HepG2 (cell line): Measurements from ENCODE around the gene SUPT6H. TPM values are rescaled to one million over a fixed set of nuclear protein-coding genes. Genes with fewer than 3 reads are reported as not detected.

Source experiments
- ATAC-seq: fragments of 200-7000 bp; cut with Tn5 transposase; 3 replicates; pipeline ENCODE4 v1.9.1; 2020; ENCODE audit warnings: mild to moderate bottlenecking, moderate library complexity
- BruUV-seq: library from RNA; stranded (reverse); fragments of 400-500 nt; replicated peaks from 2 replicates; lab custom pipeline; 2021; lab: Mats Ljungman, UMichigan
- CTCF ChIA-PET: fragments of 300-600 bp; formaldehyde crosslinking; extraction: SDS; loops from one replicate; lab custom pipeline; 2021; ENCODE audit warnings: low total read pairs, inconsistent platforms, low intra/inter-chr PET ratio; lab: Yijun Ruan, JAX
- POLR2A ChIA-PET: fragments of 350-600 bp; sonication (Branson Sonifier 250); formaldehyde crosslinking; loops from one replicate; lab custom pipeline; 2020; ENCODE audit warnings: antibody characterized with exemption, inconsistent platforms; lab: Yijun Ruan, JAX
- DNase-seq: peaks from one replicate; pipeline ENCODE4 v3.0.0-alpha.2; 2015; ENCODE audit warnings: low spot score
- FAIRE-seq: peaks from 3 replicates; lab custom pipeline; 2011; peaks lifted over from hg19 to GRCh38; lab: Jason Lieb, UNC
- H2AFZ ChIP-seq: one replicate; pipeline ENCODE4 v1.6.1; 2011; ENCODE audit warnings: low read length, inconsistent platforms
- H3K27ac ChIP-seq: fragments of 300-600 bp; 3 replicates; pipeline ENCODE4 v1.8.0; 2011; ENCODE audit warnings: mixed run types, mild to moderate bottlenecking, mixed read lengths, low read length, inconsistent platforms; ENCODE audit not compliant: insufficient read depth; ENCODE audit errors: extremely low read length
- H3K27me3 ChIP-seq, 2 experiments: fragments of 200-600 bp in 1 of 2; 2 replicates in 1 of 2; 3 replicates in 1 of 2; pipeline versions ENCODE4 v1.6.0 to v1.8.0; 2011; ENCODE audit warnings: low read length in 2 of 2, mild to moderate bottlenecking in 2 of 2, moderate library complexity in 2 of 2, inconsistent platforms in 1 of 2; ENCODE audit not compliant: insufficient read depth in 2 of 2, control insufficient read depth in 1 of 2
- H3K36me3 ChIP-seq, 2 experiments: fragments of 200-600 bp in 1 of 2; replicated peaks in 1 of 2; 2 replicates in 1 of 2; 3 replicates in 1 of 2; pipeline versions ENCODE4 v1.5.1 to v1.8.0; 2011; ENCODE audit warnings: low read length in 2 of 2, inconsistent platforms in 1 of 2; ENCODE audit not compliant: insufficient read depth in 2 of 2, control insufficient read depth in 1 of 2
- H3K4me1 ChIP-seq: 2 replicates; pipeline ENCODE4 v1.5.1; 2012; ENCODE audit warnings: low read length, inconsistent platforms; ENCODE audit not compliant: insufficient read depth
- H3K4me2 ChIP-seq: 2 replicates; pipeline ENCODE4 v1.6.0; 2011; ENCODE audit warnings: low read depth, low read length, inconsistent platforms
- H3K4me3 ChIP-seq, 3 experiments: fragments of 200-600 bp in 1 of 3; sonication (generic), shearing (Covaris generic) in 1 of 3; replicated peaks in 1 of 3; 2 replicates each; pipeline ENCODE4 v1.5.1; 2011 to 2016; ENCODE audit warnings: low read length in 3 of 3, inconsistent platforms in 2 of 3, low read depth in 2 of 3, mild to moderate bottlenecking in 2 of 3, control low read depth in 1 of 3, mixed read lengths in 1 of 3; ENCODE audit not compliant: insufficient read depth in 1 of 3
- H3K79me2 ChIP-seq: one replicate; pipeline ENCODE4 v1.6.1; 2011; ENCODE audit warnings: low read length, inconsistent platforms; ENCODE audit not compliant: insufficient read depth
- H3K9ac ChIP-seq: 2 replicates; pipeline ENCODE4 v1.6.0; 2011; ENCODE audit warnings: mild to moderate bottlenecking, low read depth, low read length, inconsistent platforms; ENCODE audit not compliant: insufficient read depth
- H3K9me3 ChIP-seq: 2 replicates; pipeline ENCODE4 v1.5.1; 2012; ENCODE audit warnings: mild to moderate bottlenecking, low read length
- H4K20me1 ChIP-seq: 2 replicates; pipeline ENCODE4 v1.6.0; 2011; ENCODE audit warnings: inconsistent platforms, mild to moderate bottlenecking, low read length, moderate library complexity; ENCODE audit not compliant: insufficient read depth
- AKNA ChIP-seq: sonication (generic); formaldehyde crosslinking; IDR thresholded peaks from 2 replicates; pipeline ENCODE4 v1.4.0; 2020; ENCODE audit warnings: missing genetic modification reagents, borderline replicate concordance
- GMEB1 ChIP-seq: sonication (generic); formaldehyde crosslinking; IDR thresholded peaks from 2 replicates; pipeline ENCODE4 v1.5.1; 2020; ENCODE audit warnings: missing genetic modification reagents, mild to moderate bottlenecking, borderline replicate concordance
- HOXA5 ChIP-seq: sonication (generic); formaldehyde crosslinking; IDR thresholded peaks from 2 replicates; pipeline ENCODE4 v1.4.0; 2020; ENCODE audit warnings: missing genetic modification reagents
- MLXIP ChIP-seq: sonication (generic); formaldehyde crosslinking; IDR thresholded peaks from 2 replicates; pipeline ENCODE4 v1.9.0; 2021; ENCODE audit warnings: missing genetic modification reagents, borderline replicate concordance
- PHF8 ChIP-seq: sonication (generic); formaldehyde crosslinking; IDR thresholded peaks from 2 replicates; pipeline ENCODE4 v1.5.0; 2020; ENCODE audit warnings: missing genetic modification reagents
- SALL1 ChIP-seq: sonication (generic); formaldehyde crosslinking; IDR thresholded peaks from 2 replicates; pipeline ENCODE4 v1.8.0; 2022; ENCODE audit warnings: mild to moderate bottlenecking, missing genetic modification reagents
- ZBTB7B ChIP-seq: sonication (generic); formaldehyde crosslinking; IDR thresholded peaks from 2 replicates; pipeline ENCODE4 v1.4.0; 2020; ENCODE audit warnings: missing genetic modification reagents
- ZMYM2 ChIP-seq: sonication (generic); formaldehyde crosslinking; IDR thresholded peaks from 2 replicates; pipeline ENCODE4 v1.8.0; 2022; ENCODE audit warnings: mild to moderate bottlenecking, missing genetic modification reagents
- ZNF557 ChIP-seq: sonication (generic); formaldehyde crosslinking; IDR thresholded peaks from 2 replicates; pipeline ENCODE4 v1.4.0; 2020; ENCODE audit warnings: missing genetic modification reagents
- ZNF737 ChIP-seq: sonication (generic); formaldehyde crosslinking; IDR thresholded peaks from 2 replicates; pipeline ENCODE4 v1.5.0; 2020; ENCODE audit warnings: missing genetic modification reagents, mild to moderate bottlenecking, borderline replicate concordance
- WGBS: methylation state at CpG from one replicate; pipeline ENCODE4 v1.1.6; 2017; ENCODE audit warnings: low lambda C conversion rate; 5-methylcytosine and 5-hydroxymethylcytosine counted together
- in situ Hi-C: cut with HindIII; loops from 2 replicates; pipeline ENCODE4 v1.10.0; 2017; ENCODE audit warnings: low pct_unique_long_range_greater_than_20kb; ENCODE audit not compliant: extremely low pct_ligation_motif_present
- intact Hi-C: fragments of 100-400 bp; cut with micrococcal nuclease; formaldehyde crosslinking; loops from one replicate; pipeline ENCODE4 v1.10.0; 2022; ENCODE audit not compliant: unreplicated experiment
- polyA plus RNA-seq, 8 experiments: library from polyadenylated mRNA; depleted of rRNA in 3 of 8; stranded (reverse) in 7 of 8; unstranded in 1 of 8; fragments of >200 nt; fragmentation: Illumina TruSeq in 4 of 8; extraction: Trizol in 4 of 8; gene quantifications; 2 replicates each; pipeline versions ENCODE4 v1.2.1 to v1.2.3, GENCODE V29; 2011 to 2016; ENCODE audit warnings: low read depth in 4 of 8, missing spikeins in 1 of 8, mixed read lengths in 1 of 8; ENCODE audit not compliant: insufficient read depth in 1 of 8
- total RNA-seq, 5 experiments: library from RNA; depleted of rRNA; stranded (reverse); fragments of >200 nt; fragmentation: Illumina TruSeq; extraction: Trizol; gene quantifications; 2 replicates each; pipeline ENCODE4 v1.2.3, GENCODE V29; 2016; ENCODE audit warnings: low read depth in 1 of 5

Gene SUPT6H
- total and polyA plus RNA-seq, 2 of the 13 experiments (the other 11 are each of a cell fraction or from before 2014, with no cell fraction given), result 32.7 to 39.9 TPM

GRCh38 chr17:28719021-28719433 is 57.0 kb downstream of the SUPT6H start (continued):
- TF ChIP-seq ZMYM2 (CRISPR knock-in tag) (0 out of 2 replicates have a peak, but pooled peaks have one; percentile 8), ZNF557 (no peak), ZBTB7B (CRISPR knock-in tag) (peak; percentile 47; the same call in 1 of the 2 replicates), PHF8 (CRISPR knock-in tag) (no peak)

- H3K9ac ChIP-seq, result peak overlapping the region; percentile 98
- H3K27me3 ChIP-seq, result peaks cover 2 to 3% of the 10 kb centered on the region in 2 experiments; a peak in 3 of 5 replicates
- H2AFZ ChIP-seq, result no peak overlapping the region
- WGBS, result 1% methylated on average over 20 of the region's 30 CpGs
- in situ Hi-C loops, result no loop called here
- H3K4me3 ChIP-seq, result peak overlapping the region; percentile 81 to 97 (median 96)
- peaks cover 8 to 38% of the 10 kb centered on the region in 2 experiments; a peak in 4 of 5 replicates for H3K36me3 ChIP-seq
- peak overlapping the region; percentile 89 for H3K27ac ChIP-seq
- peaks cover 56% of the 10 kb centered on the region for H3K4me1 ChIP-seq
- no peaks in the 10 kb centered on the region for H3K9me3 ChIP-seq
- no peak for DNase-seq
- intact Hi-C loops, result loop anchor here (5.0 kb wide), 1 partner anchor 73 kb away; the partner anchor contains the start of gene BLTP2
- TSS peak; percentile 85 for BruUV-seq
- peaks cover 42% of the 10 kb centered on the region for H4K20me1 ChIP-seq
- H3K4me2 ChIP-seq, result peak overlapping the region; percentile 96
- no peak for FAIRE-seq
- H3K79me2 ChIP-seq, result peaks cover 40% of the 10 kb centered on the region
- POLR2A ChIA-PET, result interaction anchor here (0.6 to 4.2 kb wide), 26 partner anchors 8 to 458 kb away, joined by 3 to 220 read pairs (median 8); partner anchors contain the start of genes BLTP2, FAM222B, NEK8 and PHF12
- CTCF ChIA-PET, result interaction anchor here (1.4 kb wide), 1 partner anchor 35 kb away, joined by 4 read pairs; no protein-coding TSS in a partner anchor
- no peak for ATAC-seq
- peak; percentile 8; the same call in 1 of the 2 replicates for TF ChIP-seq PHF8 (CRISPR knock-in tag)
- TF ChIP-seq SALL1 (CRISPR knock-in tag), result 0 out of 2 replicates have a peak, but pooled peaks have one; percentile 32
- TF ChIP-seq GMEB1 (CRISPR knock-in tag), result no peak
- TF ChIP-seq ZNF737 (CRISPR knock-in tag), result peak; percentile 69; the same call in 1 of the 2 replicates
- TF ChIP-seq AKNA (CRISPR knock-in tag), result 0 out of 2 replicates have a peak, but pooled peaks have one; percentile 31
- 0 out of 2 replicates have a peak, but pooled peaks have one; percentile 2 for TF ChIP-seq HOXA5 (CRISPR knock-in tag)
- no peak for TF ChIP-seq MLXIP (CRISPR knock-in tag)
Measured at GRCh38 chr17:28720247-28720996, 58.4 kb downstream of the SUPT6H start.
